Measurements from ENCODE around the gene ECEL1.

ECEL1 gene

DNA sequence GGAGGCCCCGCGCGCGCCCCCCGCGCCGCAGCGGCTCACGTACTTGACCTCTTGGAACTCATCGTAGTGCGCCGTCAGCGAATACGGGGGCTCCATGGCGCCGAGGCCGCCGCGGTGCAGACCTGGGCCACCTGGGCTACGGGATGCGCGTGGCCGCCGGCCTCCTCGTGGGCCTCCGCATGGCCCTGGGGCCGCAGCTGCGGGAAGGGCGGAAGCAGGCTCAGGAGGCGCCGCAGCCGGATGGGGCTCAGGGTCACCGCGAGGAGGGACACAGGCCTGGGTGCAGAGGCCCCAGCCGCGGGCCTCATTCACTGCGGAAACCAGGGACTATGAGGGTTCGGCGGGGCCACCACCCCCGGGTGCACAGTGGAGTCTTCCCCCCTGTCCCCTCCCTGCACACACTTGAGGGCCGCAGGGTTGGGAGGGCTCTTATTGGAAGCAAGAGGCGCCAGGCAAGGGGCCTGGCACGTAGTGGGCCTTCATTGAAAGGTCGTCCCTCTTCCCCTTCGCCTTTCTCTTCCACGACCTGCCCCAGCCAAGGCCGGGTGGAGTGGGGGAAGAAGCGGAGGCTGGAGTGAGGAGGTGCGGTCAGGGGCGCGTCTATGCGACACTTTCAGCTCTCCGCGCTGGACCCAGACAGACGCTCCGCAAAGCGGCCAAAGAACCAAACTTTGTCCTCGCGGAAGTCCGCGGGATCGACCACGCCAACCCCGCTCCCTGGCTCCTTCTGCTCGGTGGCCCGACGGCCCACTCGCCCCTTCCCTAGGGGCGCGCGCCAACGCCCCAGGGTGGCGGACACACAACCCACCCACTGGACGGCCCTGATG is 863 bp downstream of the ECEL1 start:
- DNase-seq (ENCODE audit: low spot score in 2 of 2) (no peak), ATAC-seq (ENCODE audit: low read depth) (no peak)
- Mint-ChIP-seq H3K4me1 (peaks cover 5% of the 10 kb centered on the region), H3K27me3 (peaks cover 35% of the 10 kb centered on the region), H3K9me3 (no peaks in the 10 kb centered on the region), H3K4me3 (no peak overlapping the region), H3K36me3 (no peaks in the 10 kb centered on the region), H3K27ac (no peak overlapping the region)

DNA sequence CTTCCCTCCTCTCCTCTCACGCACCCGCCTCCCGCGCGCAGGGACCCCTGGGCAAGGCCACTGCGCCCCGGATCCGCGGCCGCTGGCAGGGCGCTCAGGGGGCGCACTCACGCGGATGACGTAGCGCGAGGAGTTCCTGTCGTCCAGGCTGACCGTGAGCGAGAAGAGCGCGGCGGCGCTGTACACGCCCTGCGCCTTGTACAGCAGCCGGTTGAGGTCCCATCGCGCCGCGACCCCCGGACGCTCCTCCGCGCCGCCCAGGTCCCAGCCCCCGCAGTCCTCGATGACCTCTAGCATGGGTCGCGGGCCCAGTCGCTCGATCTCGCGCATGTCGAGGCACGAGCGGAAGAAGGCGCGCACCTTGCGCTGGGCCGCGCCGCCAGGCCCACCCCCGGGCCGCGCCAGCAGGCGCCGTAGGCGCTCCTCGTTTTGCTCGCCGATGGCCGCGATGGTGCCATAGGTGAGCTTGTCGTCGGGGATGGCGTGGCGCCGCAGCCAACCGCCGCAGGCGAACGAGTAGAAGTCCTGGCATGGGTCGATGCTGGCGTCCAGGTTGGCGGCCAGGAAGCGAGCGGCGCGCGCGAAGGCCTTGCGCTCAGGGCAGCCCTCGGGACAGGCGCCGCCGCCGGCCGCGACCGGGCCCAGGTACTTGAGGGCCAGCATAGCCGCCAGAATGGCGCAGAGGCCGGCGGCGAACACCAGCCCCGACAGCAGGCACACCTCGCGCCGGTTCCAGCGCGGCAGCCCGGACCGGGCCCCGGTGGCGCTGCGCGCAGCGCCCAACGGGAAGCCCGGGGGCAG is 1.7 kb downstream of the ECEL1 start:
- no peak overlapping the region for H3K4me3 Mint-ChIP-seq
- H3K4me1 Mint-ChIP-seq, result peaks cover 5% of the 10 kb centered on the region
- H3K36me3 Mint-ChIP-seq, result no peaks in the 10 kb centered on the region
- H3K9me3 Mint-ChIP-seq, result no peaks in the 10 kb centered on the region
- no peak overlapping the region for H3K27ac Mint-ChIP-seq
- ATAC-seq (ENCODE audit: low read depth) (no peak), DNase-seq (ENCODE audit: low spot score in 2 of 2) (no peak)
- peaks cover 33% of the 10 kb centered on the region for H3K27me3 Mint-ChIP-seq

DNA sequence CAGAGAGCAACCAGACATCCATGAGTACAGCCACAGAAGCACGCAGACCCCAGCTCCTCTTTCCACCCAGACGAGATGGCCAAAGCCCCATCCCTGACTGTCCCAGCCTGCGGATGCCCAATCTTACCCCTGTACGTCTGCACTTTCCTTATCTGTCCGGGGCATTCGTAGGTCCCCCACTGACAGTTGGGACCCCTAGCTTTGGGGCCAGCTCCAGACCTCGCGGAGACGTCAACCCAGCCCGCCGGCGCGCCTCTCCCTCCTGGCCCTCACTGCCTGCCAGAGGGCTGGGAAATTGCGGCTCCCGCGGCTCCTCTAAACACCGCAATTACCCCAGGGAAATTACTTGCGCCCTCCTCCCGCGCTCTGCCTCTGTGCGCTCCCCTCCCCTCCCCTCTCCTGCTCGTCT is 2.3 kb downstream of the ECEL1 start:
- ATAC-seq (ENCODE audit: low read depth) (no peak), DNase-seq (ENCODE audit: low spot score in 2 of 2) (no peak)
- Mint-ChIP-seq H3K27ac (no peak overlapping the region), H3K4me1 (peaks cover 5% of the 10 kb centered on the region), H3K9me3 (no peaks in the 10 kb centered on the region), H3K36me3 (no peaks in the 10 kb centered on the region), H3K4me3 (peak overlapping the region; percentile 9), H3K27me3 (peaks cover 34% of the 10 kb centered on the region)

DNA sequence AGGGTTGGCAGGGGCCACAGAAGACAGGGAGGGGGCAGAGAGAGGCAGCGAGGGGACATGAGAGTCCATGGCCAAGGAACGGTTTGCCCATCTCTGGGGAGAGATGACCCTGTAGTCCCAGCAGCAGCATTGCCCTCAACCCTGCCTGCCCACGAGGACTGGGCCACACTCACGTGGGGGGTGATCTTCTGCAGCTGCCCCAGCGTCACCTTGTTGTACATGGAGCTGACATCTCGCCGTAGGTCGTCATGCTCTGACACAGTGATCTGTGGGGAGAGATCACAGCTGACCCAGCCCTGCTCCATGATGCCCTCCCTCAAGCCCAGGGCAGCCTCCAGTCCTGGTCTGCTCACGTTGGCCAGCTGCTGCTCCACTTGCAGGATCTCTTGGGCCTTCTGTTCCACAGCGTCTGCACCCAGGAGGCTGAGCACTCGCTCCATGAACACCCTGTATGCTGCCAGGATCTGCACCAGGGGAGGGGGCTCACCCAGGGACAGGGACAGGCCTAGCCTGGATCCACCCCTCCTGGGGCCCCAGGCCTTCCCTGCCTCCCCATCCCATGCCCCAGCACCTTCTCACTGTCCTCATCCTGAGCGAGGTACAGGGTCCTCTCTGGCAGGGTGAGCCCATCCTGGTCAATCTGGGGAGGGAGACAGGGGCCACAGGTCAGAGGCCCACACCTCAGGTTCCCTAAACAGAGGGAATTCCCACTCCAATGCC is 2.8 kb downstream of the ECEL1 start:
- Mint-ChIP-seq H3K36me3 (no peaks in the 10 kb centered on the region), H3K27ac (no peak overlapping the region), H3K9me3 (no peaks in the 10 kb centered on the region), H3K4me3 (no peak overlapping the region), H3K27me3 (peaks cover 32% of the 10 kb centered on the region), H3K4me1 (peaks cover 5% of the 10 kb centered on the region)
- ATAC-seq (ENCODE audit: low read depth), result no peak
- no peak for DNase-seq (ENCODE audit: low spot score in 2 of 2)

DNA sequence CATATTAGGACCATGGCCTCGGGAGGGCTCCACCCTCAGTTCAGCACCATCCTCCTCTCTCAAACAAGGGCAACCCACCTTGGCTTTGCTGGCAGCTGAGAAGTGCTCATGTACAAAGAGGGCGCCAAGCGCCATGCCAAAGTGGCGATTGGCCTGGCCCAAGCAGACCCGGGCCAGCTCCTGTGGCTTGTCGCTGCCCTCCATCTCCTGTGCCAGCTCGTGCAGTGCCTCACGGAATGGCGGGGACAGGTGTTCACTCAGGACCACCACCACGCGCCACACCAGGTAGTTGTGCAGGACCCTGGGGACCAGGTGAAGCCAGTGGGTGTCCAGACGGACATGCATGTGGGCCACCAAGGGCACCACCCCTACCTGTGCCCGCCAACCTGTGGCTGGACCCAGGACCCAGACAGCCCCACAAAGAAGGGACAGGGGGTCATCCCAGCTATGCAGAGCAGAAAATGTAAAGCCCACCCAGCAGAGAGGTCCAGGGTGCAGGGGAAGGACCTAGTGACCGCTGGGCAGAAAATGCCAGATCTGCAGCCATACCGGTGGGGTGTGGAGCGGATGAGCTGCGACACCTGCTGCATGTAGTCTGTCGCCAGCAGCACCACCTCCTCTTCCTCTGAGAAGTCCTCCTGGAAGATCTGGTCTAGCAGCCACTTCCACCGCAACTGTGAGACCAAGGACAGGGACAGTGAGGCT is 3.6 kb downstream of the ECEL1 start:
- Mint-ChIP-seq H3K27ac (no peak overlapping the region), H3K27me3 (peaks cover 26% of the 10 kb centered on the region), H3K9me3 (no peaks in the 10 kb centered on the region), H3K36me3 (no peaks in the 10 kb centered on the region), H3K4me1 (peaks cover 5% of the 10 kb centered on the region), H3K4me3 (no peak overlapping the region)
- no peak for ATAC-seq (ENCODE audit: low read depth)
- DNase-seq (ENCODE audit: low spot score in 2 of 2), result no peak

DNA sequence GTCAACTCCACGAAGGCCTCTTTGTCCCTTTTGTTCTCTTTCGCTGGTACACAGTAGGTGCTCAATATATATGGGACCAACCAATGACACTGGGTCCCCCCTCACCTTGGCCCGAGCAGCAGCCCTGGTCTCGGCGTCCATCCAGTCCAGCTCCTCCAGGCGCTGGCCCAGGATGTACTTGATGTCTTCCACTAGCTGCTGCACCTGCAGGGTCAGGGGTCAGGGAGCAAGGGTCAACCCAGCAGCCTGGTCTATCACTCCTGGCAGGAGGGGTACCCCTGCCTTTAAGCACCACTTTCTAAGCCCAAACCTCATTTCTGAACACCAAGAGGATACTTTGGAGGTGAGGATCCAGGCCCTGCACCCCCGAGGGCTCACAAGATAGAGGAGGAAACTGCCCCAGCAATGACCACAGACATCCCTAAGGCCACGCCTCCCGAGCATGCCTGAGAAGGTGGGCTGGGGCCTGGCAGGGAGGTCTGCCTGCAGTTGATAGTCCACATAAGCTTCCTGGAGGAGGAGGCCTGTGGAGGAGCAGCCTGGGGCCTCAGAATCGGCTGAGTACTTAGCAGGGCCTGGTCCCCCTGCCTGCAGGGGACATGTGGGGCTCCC is 4.2 kb downstream of the ECEL1 start:
- no peak overlapping the region for H3K4me3 Mint-ChIP-seq
- H3K27ac Mint-ChIP-seq, result no peak overlapping the region
- H3K27me3 Mint-ChIP-seq, result peaks cover 22% of the 10 kb centered on the region
- DNase-seq (ENCODE audit: low spot score in 2 of 2), result no peak
- ATAC-seq (ENCODE audit: low read depth), result no peak
- H3K4me1 Mint-ChIP-seq, result peaks cover 5% of the 10 kb centered on the region
- no peaks in the 10 kb centered on the region for H3K36me3 Mint-ChIP-seq
- no peaks in the 10 kb centered on the region for H3K9me3 Mint-ChIP-seq

DNA sequence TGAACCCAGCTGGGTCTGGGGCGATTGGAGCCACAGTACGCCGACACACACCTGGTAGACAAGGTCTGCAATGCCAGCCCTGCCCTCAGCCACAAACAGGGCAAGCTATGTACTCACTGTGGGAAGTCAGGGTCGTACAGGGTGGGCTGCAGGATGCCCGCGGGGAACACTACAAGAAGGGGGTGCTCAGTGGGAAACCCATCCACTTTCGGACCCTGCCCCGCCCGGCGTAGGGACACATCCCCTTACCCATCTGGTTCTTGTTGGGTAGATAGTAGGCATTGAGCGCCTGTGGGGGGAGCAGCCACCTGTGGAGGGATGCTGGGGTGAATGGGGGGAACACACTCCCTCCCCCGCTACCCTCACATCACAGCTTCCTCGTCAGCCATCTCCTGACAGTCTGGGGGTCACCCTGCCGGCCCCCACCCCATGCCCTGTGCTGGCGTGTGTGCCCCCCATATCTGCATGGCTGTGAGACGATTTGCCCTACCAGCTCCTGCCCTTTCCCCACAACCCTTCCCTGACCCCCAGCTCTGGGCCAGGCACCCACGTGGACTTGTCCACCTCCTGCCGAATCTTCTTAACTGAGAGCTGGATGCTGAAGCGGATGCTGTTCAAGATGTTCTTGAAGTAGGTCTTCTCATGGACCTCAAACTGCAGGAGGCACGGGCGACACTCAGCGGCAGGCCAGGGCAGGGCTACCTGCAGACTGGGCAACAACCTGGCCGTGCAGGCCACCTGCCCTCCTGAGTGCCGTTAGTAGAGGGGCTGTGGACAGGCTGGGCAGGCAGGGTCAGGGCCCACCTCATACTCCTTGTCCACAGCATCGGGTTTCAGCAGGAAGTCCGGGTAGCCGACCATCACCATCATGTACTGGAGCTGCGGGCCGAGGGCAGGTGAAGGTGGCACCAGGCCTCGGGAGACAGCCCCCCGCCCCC is 5.1 kb downstream of the ECEL1 start:
- ATAC-seq (ENCODE audit: low read depth) (no peak), DNase-seq (ENCODE audit: low spot score in 2 of 2) (no peak)
- peaks cover 23% of the 10 kb centered on the region for H3K27me3 Mint-ChIP-seq

DNA sequence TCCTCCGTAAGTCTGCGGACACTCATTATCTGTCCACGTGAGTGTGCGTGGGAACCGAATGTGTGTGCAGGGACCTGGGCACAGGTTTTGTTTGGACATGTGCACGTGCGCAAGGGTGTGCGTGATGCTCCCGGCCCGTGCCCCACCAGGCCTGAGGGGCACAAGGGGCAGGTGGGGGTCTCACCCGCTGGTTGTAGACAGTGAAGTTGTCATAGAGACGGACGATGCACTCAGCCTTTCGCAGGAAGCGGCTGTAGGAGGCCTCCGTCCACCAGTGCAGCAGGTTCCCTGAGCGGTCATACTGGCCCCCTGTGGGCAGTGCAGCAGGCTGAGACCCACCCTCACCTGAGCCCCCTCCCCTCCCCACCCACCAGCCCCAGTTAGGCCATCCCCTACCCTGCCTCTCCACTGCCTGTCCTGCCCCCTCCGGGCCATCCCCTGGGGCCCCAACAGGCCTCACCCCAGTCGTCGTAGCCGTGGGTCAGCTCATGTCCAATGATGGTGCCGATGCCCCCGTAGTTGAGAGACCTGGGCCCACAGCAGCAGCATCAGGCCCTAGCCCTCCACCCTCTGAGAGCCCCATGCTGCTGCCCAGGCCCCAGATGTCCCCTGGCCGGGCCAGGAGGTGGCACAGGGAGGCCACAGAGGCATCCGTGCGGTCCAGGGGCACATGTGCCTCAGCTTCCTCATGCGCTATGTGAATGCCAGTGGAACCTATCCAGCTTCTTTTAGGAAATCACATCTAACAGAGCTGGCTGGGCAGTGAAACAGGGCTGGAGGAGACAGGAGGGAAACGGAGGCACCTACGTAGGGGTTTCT is 6.1 kb downstream of the ECEL1 start:
- Mint-ChIP-seq H3K27ac (no peak overlapping the region), H3K4me3 (no peak overlapping the region), H3K9me3 (no peaks in the 10 kb centered on the region), H3K27me3 (peaks cover 26% of the 10 kb centered on the region), H3K4me1 (peaks cover 5% of the 10 kb centered on the region), H3K36me3 (no peaks in the 10 kb centered on the region)
- no peak for ATAC-seq (ENCODE audit: low read depth)
- DNase-seq (ENCODE audit: low spot score in 2 of 2), result no peak

More for the DNA sequence above, 5.1 kb downstream of the ECEL1 start:
- Mint-ChIP-seq H3K27ac (no peak overlapping the region), H3K4me3 (no peak overlapping the region), H3K9me3 (no peaks in the 10 kb centered on the region), H3K36me3 (no peaks in the 10 kb centered on the region), H3K4me1 (peaks cover 5% of the 10 kb centered on the region)

DNA sequence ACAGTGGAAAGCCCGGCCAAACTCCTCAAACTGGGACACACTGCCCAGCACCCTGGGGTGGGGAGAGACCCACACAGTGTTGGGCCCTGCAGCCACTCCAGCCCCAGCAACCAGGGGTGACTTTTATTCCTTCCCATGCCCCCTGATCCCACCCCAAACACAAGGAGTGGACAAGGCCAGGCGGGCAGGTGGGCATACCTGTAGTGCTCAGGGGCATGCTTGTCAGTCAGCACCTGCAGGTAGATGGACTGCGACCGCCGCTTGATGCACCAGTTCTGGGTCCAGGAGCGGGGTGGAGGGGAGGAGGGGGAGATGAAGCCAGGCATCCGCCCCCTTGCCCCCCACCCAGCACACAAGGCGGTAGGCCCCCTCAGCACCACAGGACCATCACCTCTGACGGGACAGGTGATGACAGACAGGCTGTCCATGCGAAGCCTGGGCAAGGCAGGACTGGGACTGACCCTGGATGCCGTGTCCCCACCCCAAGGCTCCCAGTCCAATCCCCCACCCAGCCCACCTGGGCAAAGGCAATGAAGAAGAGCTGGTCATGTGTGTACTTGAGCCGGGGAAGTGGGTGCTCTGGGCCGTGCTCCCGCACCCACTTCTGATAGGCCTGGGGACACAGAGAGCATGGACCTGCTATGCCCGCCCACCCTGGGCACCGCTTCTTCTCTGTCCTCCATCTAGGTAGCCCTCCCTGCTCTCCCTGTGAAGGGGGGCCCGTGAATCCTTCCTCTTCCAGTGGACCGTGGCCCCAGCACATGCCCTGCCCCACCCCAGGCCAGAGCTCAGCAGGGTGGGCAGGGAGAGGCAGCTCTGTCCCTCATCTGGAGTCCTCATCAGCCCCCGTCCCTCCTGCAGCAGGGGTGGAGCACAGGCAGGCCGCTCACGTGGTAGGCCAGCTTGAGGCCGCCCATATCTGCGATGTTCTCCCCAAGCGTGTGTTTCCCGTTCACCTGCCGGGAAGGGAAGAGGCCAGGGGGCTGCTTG is 7.1 kb downstream of the ECEL1 start:
- no peak for DNase-seq (ENCODE audit: low spot score in 2 of 2)

DNA sequence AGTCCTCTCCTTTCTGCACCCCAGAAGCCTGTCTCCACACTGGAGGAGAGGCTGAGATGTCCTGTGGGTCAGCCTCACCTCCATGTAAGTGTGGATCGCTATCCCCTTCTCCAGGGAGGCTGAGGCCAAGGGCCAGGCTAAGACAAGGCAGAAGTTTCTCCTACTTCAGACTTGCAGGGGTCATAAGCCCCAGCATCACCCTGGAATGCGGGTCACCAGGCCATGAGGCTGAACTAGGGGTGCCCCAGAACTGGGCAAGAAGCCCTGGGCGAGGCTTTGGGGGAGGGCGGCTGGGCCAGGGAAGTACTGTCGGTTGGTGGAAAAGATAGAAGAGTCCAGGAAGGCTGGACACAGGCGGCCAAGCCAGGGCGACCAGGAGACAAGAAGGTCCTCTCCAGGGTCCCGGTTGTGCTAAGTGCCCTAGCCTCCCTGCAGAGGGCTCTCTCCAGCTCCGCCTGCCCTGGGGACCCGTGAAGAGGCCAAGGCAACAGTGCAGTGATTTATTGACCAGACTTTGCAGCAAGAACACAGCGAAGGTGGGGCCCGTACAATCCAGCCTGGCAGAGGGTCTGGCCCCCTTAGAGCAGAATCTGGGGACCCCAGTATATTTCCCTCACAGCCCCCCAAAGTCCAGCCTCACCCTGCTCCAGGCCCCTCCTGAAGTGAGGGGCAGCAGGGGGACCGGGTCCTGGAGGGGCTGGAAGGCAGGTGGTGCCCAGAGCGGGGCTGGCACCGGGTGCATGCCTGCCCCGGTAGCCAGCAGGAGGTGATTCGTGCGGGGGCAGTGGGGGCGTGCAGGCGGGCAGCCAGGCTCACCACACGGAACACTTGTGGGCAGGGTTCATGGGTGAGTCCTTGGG is 8.1 kb downstream of the ECEL1 start:
- no peaks in the 10 kb centered on the region for H3K9me3 Mint-ChIP-seq
- ATAC-seq (ENCODE audit: low read depth) (no peak), DNase-seq (ENCODE audit: low spot score in 2 of 2) (no peak)
- H3K4me1 Mint-ChIP-seq, result no peaks in the 10 kb centered on the region
- no peak overlapping the region for H3K4me3 Mint-ChIP-seq
- no peaks in the 10 kb centered on the region for H3K36me3 Mint-ChIP-seq
- peaks cover 25% of the 10 kb centered on the region for H3K27me3 Mint-ChIP-seq
- H3K27ac Mint-ChIP-seq, result no peak overlapping the region

More for the DNA sequence above, 7.1 kb downstream of the ECEL1 start:
- Mint-ChIP-seq H3K4me1 (peaks cover 4% of the 10 kb centered on the region), H3K27me3 (peaks cover 28% of the 10 kb centered on the region), H3K4me3 (no peak overlapping the region), H3K36me3 (no peaks in the 10 kb centered on the region), H3K27ac (no peak overlapping the region), H3K9me3 (no peaks in the 10 kb centered on the region)
- ATAC-seq (ENCODE audit: low read depth), result no peak
